Endothelial cell of umbilical vein (primary cell): ENCODE measurements around the gene NLN. TPM values are rescaled to one million over a fixed set of nuclear protein-coding genes. Genes with fewer than 3 reads are reported as not detected.

ENCODE experiments used
- BruUV-seq: library from RNA; stranded (reverse); fragments of 400-500 nt; replicated peaks from 2 replicates; lab custom pipeline; 2021; lab: Mats Ljungman, UMichigan
- CTCF ChIA-PET: fragments of 300-600, 350-600 bp; sonication (Branson Sonifier 250); formaldehyde crosslinking; loops from one replicate; lab custom pipeline; 2021; ENCODE audit warnings: antibody characterized with exemption, inconsistent platforms; lab: Charles Lee
- POLR2A ChIA-PET: fragments of 300-600, 350-600 bp; sonication (Branson Sonifier 250); formaldehyde crosslinking; loops from one replicate; lab custom pipeline; 2021; ENCODE audit warnings: antibody characterized with exemption, inconsistent platforms; lab: Charles Lee
- DNase-seq: peaks from one replicate; pipeline ENCODE4 v3.0.0-alpha.2; 2011; ENCODE audit warnings: low read depth, low spot score
- FAIRE-seq: peaks from 2 replicates; lab custom pipeline; 2011; peaks lifted over from hg19 to GRCh38; lab: Jason Lieb, UNC
- H2AFZ ChIP-seq: 2 replicates; pipeline ENCODE4 v1.6.0; 2012; ENCODE audit warnings: low read depth, low read length, control low read depth, inconsistent platforms
- H3K27ac ChIP-seq: 2 replicates; pipeline ENCODE4 v1.5.1; 2011; ENCODE audit warnings: low read depth, mild to moderate bottlenecking, control low read depth, low read length, moderate library complexity; ENCODE audit not compliant: insufficient read depth
- H3K27me3 ChIP-seq, 2 experiments: 2 replicates each; pipeline versions ENCODE4 v1.6.0 to v1.6.1; 2011; ENCODE audit warnings: low read length in 2 of 2, mixed read lengths in 1 of 2; ENCODE audit not compliant: control insufficient read depth in 2 of 2, insufficient read depth in 2 of 2
- H3K36me3 ChIP-seq, 2 experiments: 2 replicates in 1 of 2; 3 replicates in 1 of 2; pipeline ENCODE4 v1.5.1; 2011; ENCODE audit warnings: low read length in 2 of 2, mild to moderate bottlenecking in 1 of 2, moderate library complexity in 1 of 2; ENCODE audit not compliant: control insufficient read depth in 2 of 2, insufficient read depth in 2 of 2; ENCODE audit errors: extremely low read depth in 1 of 2
- H3K4me1 ChIP-seq: 3 replicates; pipeline ENCODE4 v1.5.1; 2011; ENCODE audit warnings: mild to moderate bottlenecking, low read length; ENCODE audit not compliant: control insufficient read depth, insufficient read depth; ENCODE audit errors: extremely low read depth
- H3K4me2 ChIP-seq: 2 replicates; pipeline ENCODE4 v1.6.1; 2011; ENCODE audit warnings: low read length, control low read depth, mixed read lengths; ENCODE audit not compliant: insufficient read depth
- H3K4me3 ChIP-seq, 3 experiments: fragments of 200-600 bp in 1 of 3; sonication (generic), shearing (Covaris generic) in 1 of 3; replicated peaks in 1 of 3; 2 replicates each; pipeline ENCODE4 v1.5.1; 2011 to 2016; ENCODE audit warnings: control low read depth in 3 of 3, low read length in 3 of 3, mild to moderate bottlenecking in 2 of 3, inconsistent platforms in 1 of 3, low read depth in 1 of 3, moderate library complexity in 1 of 3; ENCODE audit not compliant: insufficient read depth in 1 of 3
- H3K79me2 ChIP-seq: 2 replicates; pipeline ENCODE4 v1.6.0; 2012; ENCODE audit warnings: low read length, inconsistent platforms; ENCODE audit not compliant: control insufficient read depth, insufficient read depth
- H3K9ac ChIP-seq: replicated peaks from 2 replicates; pipeline ENCODE3; 2011; ENCODE audit warnings: low read length, control low read depth; ENCODE audit not compliant: insufficient read depth; ENCODE audit errors: extremely low read depth
- H3K9me1 ChIP-seq: replicated peaks from 3 replicates; pipeline ENCODE4 v1.6.0; 2011; ENCODE audit warnings: mild to moderate bottlenecking, low read length; ENCODE audit not compliant: control insufficient read depth, insufficient read depth; ENCODE audit errors: extremely low read depth
- H3K9me3 ChIP-seq: replicated peaks from 2 replicates; pipeline ENCODE4 v1.5.1; 2012; ENCODE audit warnings: low read length, inconsistent platforms; ENCODE audit not compliant: control insufficient read depth, insufficient read depth
- H4K20me1 ChIP-seq: replicated peaks from 2 replicates; pipeline ENCODE3; 2011; ENCODE audit warnings: mild to moderate bottlenecking, low read length; ENCODE audit not compliant: control insufficient read depth, insufficient read depth; ENCODE audit errors: extremely low read depth
- EZH2 ChIP-seq: IDR thresholded peaks from 2 replicates; pipeline ENCODE4 v1.6.1; 2012; ENCODE audit warnings: borderline replicate concordance, low read depth, mild to moderate bottlenecking, moderate library complexity, low read length, inconsistent platforms; ENCODE audit not compliant: severe bottlenecking
- JUN ChIP-seq: IDR thresholded peaks from 2 replicates; pipeline ENCODE4 v1.6.1; 2011; ENCODE audit warnings: borderline replicate concordance, low read depth; ENCODE audit not compliant: insufficient read length, insufficient read depth
- MYC ChIP-seq: IDR thresholded peaks from one replicate; pipeline ENCODE4 v1.6.1; 2011; ENCODE audit warnings: mild to moderate bottlenecking, low read depth, low read length
- POLR2A ChIP-seq: IDR thresholded peaks from 2 replicates; pipeline ENCODE4 v1.6.1; 2012; ENCODE audit warnings: low read depth, mild to moderate bottlenecking, control low read depth, low read length
- POLR2AphosphoS5 ChIP-seq: IDR thresholded peaks from 2 replicates; pipeline ENCODE4 v1.6.1; 2012; ENCODE audit warnings: low read depth, mild to moderate bottlenecking, control low read depth, low read length, moderate library complexity; ENCODE audit not compliant: insufficient read depth
- dilution Hi-C: fragments of 300-500 bp; cut with MboI; formaldehyde crosslinking; loops from one replicate; pipeline ENCODE4 v1.15.0; 2019; ENCODE audit warnings: low sequenced_read_pairs; ENCODE audit not compliant: extremely low pct_ligation_motif_present
- intact Hi-C: fragments of 100-400 bp; cut with micrococcal nuclease; formaldehyde crosslinking; loops from one replicate; pipeline ENCODE4 v1.10.0; 2022
- polyA plus RNA-seq, 4 experiments: library from polyadenylated mRNA; depleted of rRNA in 3 of 4; stranded (reverse) in 3 of 4; unstranded in 1 of 4; fragments of >200 nt; gene quantifications; 2 replicates each; pipeline versions ENCODE4 v1.2.1 to v1.2.3, GENCODE V29; 2011 to 2012; ENCODE audit warnings: missing spikeins in 1 of 4
- total RNA-seq: library from RNA; stranded (reverse); gene quantifications from 2 replicates; pipeline ENCODE4 v1.2.3, GENCODE V29; 2021
- TF ChIP-seq, protein P1 (sequence below), 2 donors: IDR thresholded peaks; 1 replicate in 1 of 2; 2 replicates in 1 of 2; pipeline ENCODE4 v1.5.1; 2011; ENCODE audit warnings: low read length in 2 of 2, mild to moderate bottlenecking in 2 of 2, moderate library complexity in 2 of 2, control low read depth in 1 of 2, inconsistent platforms in 1 of 2, low read depth in 1 of 2; ENCODE audit not compliant: insufficient read depth in 1 of 2; ENCODE audit errors: extremely low read depth in 1 of 2
- TF ChIP-seq, protein P2 (sequence below): IDR thresholded peaks from 2 replicates; pipeline ENCODE4 v1.6.1; 2011; ENCODE audit not compliant: insufficient read depth, insufficient read length

Gene NLN
- total and polyA plus RNA-seq, 2 donors (not counting 3 experiments of a cell fraction or from before 2014, with no cell fraction given): 14.2 to 63.3 TPM

DNA sequence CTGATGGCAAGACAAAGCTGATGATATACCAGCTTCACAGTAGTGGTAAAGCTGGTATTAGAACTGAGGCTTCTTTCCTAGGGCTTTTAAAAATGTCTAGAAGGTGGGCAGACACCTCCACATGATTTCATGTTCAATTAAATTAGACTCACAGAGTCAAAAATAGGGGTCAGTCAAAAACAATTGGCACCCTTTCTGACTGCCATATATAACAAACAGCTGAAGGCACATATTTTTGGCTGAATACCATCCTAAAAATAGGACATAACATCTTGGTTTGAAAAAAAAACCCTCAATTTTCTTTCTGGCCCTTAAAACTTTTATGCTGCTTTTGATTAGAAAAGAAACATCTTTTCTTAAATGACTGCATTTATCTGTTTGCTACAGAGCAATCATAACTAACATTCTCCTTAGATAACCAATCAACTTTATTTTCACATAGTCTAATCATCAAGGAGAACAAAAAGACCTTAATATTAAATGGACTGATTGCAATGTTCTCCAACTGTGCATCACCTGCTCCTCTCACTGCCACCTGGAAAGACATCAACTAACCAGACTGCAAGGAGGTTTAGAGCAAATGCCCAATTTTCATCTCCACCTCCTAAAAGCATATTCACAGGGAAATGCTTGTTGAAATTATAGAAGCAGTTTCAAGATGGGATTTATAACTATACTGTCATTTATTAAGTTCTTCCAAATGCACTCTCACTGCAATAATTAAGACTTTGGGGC lies 3.3 kb upstream of the NLN start:
- H2AFZ ChIP-seq: no peak overlapping the region
- H3K9me1 ChIP-seq: no peaks in the 10 kb centered on the region
- peaks cover 10% of the 10 kb centered on the region for H3K4me1 ChIP-seq
- no peak overlapping the region for H3K4me2 ChIP-seq
- ChIA-PET CTCF (no interaction called here), POLR2A (no interaction called here)
- peaks cover 20% of the 10 kb centered on the region for H3K79me2 ChIP-seq
- no peak for DNase-seq
- TF ChIP-seq, protein P1, sequence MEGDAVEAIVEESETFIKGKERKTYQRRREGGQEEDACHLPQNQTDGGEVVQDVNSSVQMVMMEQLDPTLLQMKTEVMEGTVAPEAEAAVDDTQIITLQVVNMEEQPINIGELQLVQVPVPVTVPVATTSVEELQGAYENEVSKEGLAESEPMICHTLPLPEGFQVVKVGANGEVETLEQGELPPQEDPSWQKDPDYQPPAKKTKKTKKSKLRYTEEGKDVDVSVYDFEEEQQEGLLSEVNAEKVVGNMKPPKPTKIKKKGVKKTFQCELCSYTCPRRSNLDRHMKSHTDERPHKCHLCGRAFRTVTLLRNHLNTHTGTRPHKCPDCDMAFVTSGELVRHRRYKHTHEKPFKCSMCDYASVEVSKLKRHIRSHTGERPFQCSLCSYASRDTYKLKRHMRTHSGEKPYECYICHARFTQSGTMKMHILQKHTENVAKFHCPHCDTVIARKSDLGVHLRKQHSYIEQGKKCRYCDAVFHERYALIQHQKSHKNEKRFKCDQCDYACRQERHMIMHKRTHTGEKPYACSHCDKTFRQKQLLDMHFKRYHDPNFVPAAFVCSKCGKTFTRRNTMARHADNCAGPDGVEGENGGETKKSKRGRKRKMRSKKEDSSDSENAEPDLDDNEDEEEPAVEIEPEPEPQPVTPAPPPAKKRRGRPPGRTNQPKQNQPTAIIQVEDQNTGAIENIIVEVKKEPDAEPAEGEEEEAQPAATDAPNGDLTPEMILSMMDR (IDR thresholded peaks at IDR 0.05; ENCODE audit: extremely low read depth in 1 of 2, insufficient read depth in 1 of 2, low read depth in 1 of 2, low read length in 2 of 2): no peak
- TF ChIP-seq MYC (no peak), POLR2A (no peak), POLR2AphosphoS5 (no peak), EZH2 (no peak), JUN (no peak)
- TF ChIP-seq, protein P2, sequence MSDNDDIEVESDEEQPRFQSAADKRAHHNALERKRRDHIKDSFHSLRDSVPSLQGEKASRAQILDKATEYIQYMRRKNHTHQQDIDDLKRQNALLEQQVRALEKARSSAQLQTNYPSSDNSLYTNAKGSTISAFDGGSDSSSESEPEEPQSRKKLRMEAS: no peak
- H3K9me3 ChIP-seq: no peaks in the 10 kb centered on the region
- BruUV-seq: no TSS peak
- intact Hi-C loops (no loop called here), dilution Hi-C loops (no loop called here)
- H3K9ac ChIP-seq: no peak overlapping the region
- H3K36me3 ChIP-seq: no peaks in the 10 kb centered on the region
- no peaks in the 10 kb centered on the region for H4K20me1 ChIP-seq
- H3K27me3 ChIP-seq: no peaks in the 10 kb centered on the region
- no peak overlapping the region for H3K27ac ChIP-seq
- H3K4me3 ChIP-seq: no peak overlapping the region
- no peak for FAIRE-seq
